Calu3 (cell line): Measurements from ENCODE around the gene PPP1R13B. TPM values are rescaled to one million over a fixed set of nuclear protein-coding genes. Genes with fewer than 3 reads are reported as not detected.

ENCODE experiments used
- BruUV-seq: library from RNA; stranded (reverse); fragments of 400-500 nt; replicated peaks from 2 replicates; lab custom pipeline; 2021; lab: Mats Ljungman, UMichigan
- CTCF ChIA-PET: fragments of 300-600 bp; sonication (Branson Sonifier 250); formaldehyde crosslinking; loops from one replicate; lab custom pipeline; 2022; ENCODE audit warnings: antibody characterized with exemption; lab: Charles Lee
- DNase-seq: peaks from one replicate; pipeline ENCODE4 v3.0.0; 2022
- H3K27ac Mint-ChIP-seq: one replicate; pipeline ENCODE4 v1.8.0; 2022; ENCODE audit warnings: mixed read lengths; ENCODE audit not compliant: unreplicated experiment
- H3K27me3 Mint-ChIP-seq: one replicate; pipeline ENCODE4 v1.8.0; 2022; ENCODE audit warnings: mixed read lengths; ENCODE audit not compliant: unreplicated experiment
- H3K36me3 Mint-ChIP-seq: one replicate; pipeline ENCODE4 v1.8.0; 2022; ENCODE audit warnings: mild to moderate bottlenecking, moderate library complexity, mixed read lengths; ENCODE audit not compliant: insufficient read depth, unreplicated experiment
- H3K4me1 Mint-ChIP-seq: one replicate; pipeline ENCODE4 v1.8.0; 2022; ENCODE audit warnings: mild to moderate bottlenecking, low read depth, mixed read lengths; ENCODE audit not compliant: unreplicated experiment
- H3K4me3 Mint-ChIP-seq: one replicate; pipeline ENCODE4 v1.8.0; 2022; ENCODE audit warnings: mild to moderate bottlenecking, low read depth, moderate library complexity, mixed read lengths; ENCODE audit not compliant: unreplicated experiment
- H3K9me3 Mint-ChIP-seq: one replicate; pipeline ENCODE4 v1.8.0; 2022; ENCODE audit warnings: low read depth, mixed read lengths; ENCODE audit not compliant: unreplicated experiment
- CTCF ChIP-seq: fragments of 200-600 bp; IDR thresholded peaks from one replicate; pipeline ENCODE4 v1.8.0; 2022; ENCODE audit warnings: antibody characterized with exemption; ENCODE audit not compliant: unreplicated experiment
- intact Hi-C: fragments of 100-400 bp; cut with micrococcal nuclease; formaldehyde crosslinking; loops from one replicate; pipeline ENCODE4 v1.10.0; 2022; ENCODE audit not compliant: unreplicated experiment
- total RNA-seq: library from RNA; stranded (reverse); gene quantifications from 2 replicates; pipeline ENCODE4 v1.2.3, GENCODE V29; 2022

Gene PPP1R13B
- total RNA-seq, 1 experiment from 2014 or later = 27.7 TPM

GRCh38 chr14:103705118-103705503 lies 142.3 kb downstream of the PPP1R13B start:
- DNase-seq = no peak
- CTCF ChIA-PET = no interaction called here
- Mint-ChIP-seq H3K27me3 (no peaks in the 10 kb centered on the region), H3K9me3 (no peaks in the 10 kb centered on the region), H3K27ac (no peak overlapping the region), H3K4me3 (no peak overlapping the region), H3K4me1 (no peaks in the 10 kb centered on the region), H3K36me3 (peaks cover 56% of the 10 kb centered on the region)
- intact Hi-C loops = no loop called here
- no peak for TF ChIP-seq CTCF
- no TSS peak for BruUV-seq

GRCh38 chr14:103704708-103705107 lies 142.7 kb downstream of the PPP1R13B start:
- CTCF ChIA-PET = no interaction called here
- Mint-ChIP-seq H3K27ac (no peak overlapping the region), H3K9me3 (no peaks in the 10 kb centered on the region), H3K4me3 (no peak overlapping the region), H3K4me1 (no peaks in the 10 kb centered on the region), H3K27me3 (no peaks in the 10 kb centered on the region), H3K36me3 (peaks cover 59% of the 10 kb centered on the region)
- intact Hi-C loops = no loop called here
- no TSS peak for BruUV-seq
- no peak for TF ChIP-seq CTCF
- no peak for DNase-seq

GRCh38 chr14:103703433-103704385 lies 143.7 kb downstream of the PPP1R13B start:
- DNase-seq = no peak
- TF ChIP-seq CTCF = no peak
- Mint-ChIP-seq H3K9me3 (no peaks in the 10 kb centered on the region), H3K27ac (no peak overlapping the region), H3K36me3 (peaks cover 57% of the 10 kb centered on the region), H3K4me3 (no peak overlapping the region), H3K27me3 (no peaks in the 10 kb centered on the region), H3K4me1 (no peaks in the 10 kb centered on the region)
- intact Hi-C loops = no loop called here
- no TSS peak for BruUV-seq
- CTCF ChIA-PET = no interaction called here

GRCh38 chr14:103702497-103703432 lies 144.6 kb downstream of the PPP1R13B start:
- TF ChIP-seq CTCF = no peak
- Mint-ChIP-seq H3K4me3 (no peak overlapping the region), H3K4me1 (no peaks in the 10 kb centered on the region), H3K36me3 (peaks cover 60% of the 10 kb centered on the region), H3K27ac (peak overlapping the region; percentile 61), H3K9me3 (no peaks in the 10 kb centered on the region), H3K27me3 (no peaks in the 10 kb centered on the region)
- intact Hi-C loops = no loop called here
- CTCF ChIA-PET = no interaction called here
- no TSS peak for BruUV-seq
- DNase-seq = no peak
